Measurements from ENCODE around the gene KCNQ1. TPM values are rescaled to one million over a fixed set of nuclear protein-coding genes. Genes with fewer than 3 reads are reported as not detected.
A peak's percentile ranks its signal among the peaks of the same experiment; 100 is the strongest.

The KCNQ1 gene
- total and polyA plus RNA-seq, 9 of the 15 experiments (the other 6 are each of a cell fraction or from before 2014, with no cell fraction given), result 0.44 TPM; not detected in 8

DNA sequence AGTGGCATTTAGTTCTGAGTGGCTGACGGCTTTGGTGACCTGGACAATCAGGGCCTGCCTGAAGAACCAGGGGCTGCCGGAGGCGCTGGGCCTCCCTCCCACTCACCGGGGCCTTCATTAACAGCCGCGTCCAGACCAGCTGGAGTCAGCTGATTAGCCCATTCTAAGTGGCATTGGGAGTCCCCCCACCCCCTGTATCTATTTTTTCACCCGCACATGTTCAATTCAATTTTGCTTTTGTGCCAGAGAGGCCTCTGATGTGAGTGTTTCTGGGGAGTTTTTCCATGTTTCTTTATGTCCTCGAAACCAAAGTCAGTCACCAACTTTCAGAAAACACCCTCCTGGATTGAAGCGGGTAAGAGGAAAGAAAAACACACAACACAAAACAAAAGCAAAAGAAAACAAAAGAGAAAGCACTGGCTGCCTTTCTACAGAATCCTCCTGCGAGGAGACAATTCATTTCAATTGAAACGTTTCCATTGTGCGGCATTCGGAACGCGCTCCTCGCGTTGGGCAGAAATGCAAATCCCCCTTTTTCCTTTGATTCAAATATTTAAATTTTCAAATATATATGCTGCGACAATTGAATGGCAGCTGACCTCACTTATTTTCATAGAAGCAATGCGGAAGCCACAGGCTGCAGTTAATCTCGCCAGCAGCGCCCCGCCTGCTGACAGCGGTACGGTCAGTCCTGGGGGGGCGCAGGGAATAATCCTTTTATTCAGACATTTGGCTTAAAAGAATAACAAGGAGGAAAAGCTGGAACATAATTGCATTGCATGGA is 423.1 kb downstream of the KCNQ1 start (continued):
- TF ChIP-seq, protein P1, sequence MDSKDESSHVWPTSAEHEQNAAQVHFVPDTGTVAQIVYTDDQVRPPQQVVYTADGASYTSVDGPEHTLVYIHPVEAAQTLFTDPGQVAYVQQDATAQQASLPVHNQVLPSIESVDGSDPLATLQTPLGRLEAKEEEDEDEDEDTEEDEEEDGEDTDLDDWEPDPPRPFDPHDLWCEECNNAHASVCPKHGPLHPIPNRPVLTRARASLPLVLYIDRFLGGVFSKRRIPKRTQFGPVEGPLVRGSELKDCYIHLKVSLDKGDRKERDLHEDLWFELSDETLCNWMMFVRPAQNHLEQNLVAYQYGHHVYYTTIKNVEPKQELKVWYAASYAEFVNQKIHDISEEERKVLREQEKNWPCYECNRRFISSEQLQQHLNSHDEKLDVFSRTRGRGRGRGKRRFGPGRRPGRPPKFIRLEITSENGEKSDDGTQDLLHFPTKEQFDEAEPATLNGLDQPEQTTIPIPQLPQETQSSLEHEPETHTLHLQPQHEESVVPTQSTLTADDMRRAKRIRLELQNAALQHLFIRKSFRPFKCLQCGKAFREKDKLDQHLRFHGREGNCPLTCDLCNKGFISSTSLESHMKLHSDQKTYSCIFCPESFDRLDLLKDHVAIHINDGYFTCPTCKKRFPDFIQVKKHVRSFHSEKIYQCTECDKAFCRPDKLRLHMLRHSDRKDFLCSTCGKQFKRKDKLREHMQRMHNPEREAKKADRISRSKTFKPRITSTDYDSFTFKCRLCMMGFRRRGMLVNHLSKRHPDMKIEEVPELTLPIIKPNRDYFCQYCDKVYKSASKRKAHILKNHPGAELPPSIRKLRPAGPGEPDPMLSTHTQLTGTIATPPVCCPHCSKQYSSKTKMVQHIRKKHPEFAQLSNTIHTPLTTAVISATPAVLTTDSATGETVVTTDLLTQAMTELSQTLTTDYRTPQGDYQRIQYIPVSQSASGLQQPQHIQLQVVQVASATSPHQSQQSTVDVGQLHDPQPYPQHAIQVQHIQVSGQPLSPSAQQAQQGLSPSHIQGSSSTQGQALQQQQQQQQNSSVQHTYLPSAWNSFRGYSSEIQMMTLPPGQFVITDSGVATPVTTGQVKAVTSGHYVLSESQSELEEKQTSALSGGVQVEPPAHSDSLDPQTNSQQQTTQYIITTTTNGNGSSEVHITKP (IDR thresholded peaks at IDR 0.05; ENCODE audit: partially characterized antibody), result no peak
- TF ChIP-seq RBBP5 (IDR thresholded peaks at IDR 0.05; ENCODE audit: borderline replicate concordance, insufficient read depth, low read length, poor library complexity, severe bottlenecking) (no peak), NELFE (IDR thresholded peaks at IDR 0.05; ENCODE audit: insufficient read depth, insufficient read length) (no peak), XRCC4 (IDR thresholded peaks at IDR 0.05; ENCODE audit: extremely low read depth, insufficient read depth, insufficient read length) (no peak), RAD51 (IDR thresholded peaks at IDR 0.05; ENCODE audit: borderline replicate concordance, low read depth) (no peak), KDM1A (IDR thresholded peaks at IDR 0.05) (peak in 1 of 2 experiments; percentile 53; a peak in 1 of 4 replicates), CREB1 (IDR thresholded peaks at IDR 0.05) (no peak), CREB1 (CRISPR knock-in tag; IDR thresholded peaks at IDR 0.05) (no peak), NEUROD1 (IDR thresholded peaks at IDR 0.05; ENCODE audit: borderline replicate concordance, low read depth, low read length, partially characterized antibody) (peak; percentile 33), SP2 (IDR thresholded peaks at IDR 0.05; ENCODE audit: extremely low read depth, low read depth, low read length, poor library complexity, severe bottlenecking) (no peak), SIX5 (IDR thresholded peaks at IDR 0.05; ENCODE audit: borderline replicate concordance in 1 of 2, insufficient read depth in 1 of 2, low read depth in 1 of 2, low read length in 2 of 2) (no peak), ZKSCAN8 (CRISPR knock-in tag; IDR thresholded peaks at IDR 0.05) (0 out of 2 replicates have a peak, but pooled peaks have one; percentile 65), PRPF4 (IDR thresholded peaks at IDR 0.05; ENCODE audit: insufficient read depth, low read depth, low read length, poor library complexity, severe bottlenecking) (no peak)
- TF ChIP-seq, protein P2, sequence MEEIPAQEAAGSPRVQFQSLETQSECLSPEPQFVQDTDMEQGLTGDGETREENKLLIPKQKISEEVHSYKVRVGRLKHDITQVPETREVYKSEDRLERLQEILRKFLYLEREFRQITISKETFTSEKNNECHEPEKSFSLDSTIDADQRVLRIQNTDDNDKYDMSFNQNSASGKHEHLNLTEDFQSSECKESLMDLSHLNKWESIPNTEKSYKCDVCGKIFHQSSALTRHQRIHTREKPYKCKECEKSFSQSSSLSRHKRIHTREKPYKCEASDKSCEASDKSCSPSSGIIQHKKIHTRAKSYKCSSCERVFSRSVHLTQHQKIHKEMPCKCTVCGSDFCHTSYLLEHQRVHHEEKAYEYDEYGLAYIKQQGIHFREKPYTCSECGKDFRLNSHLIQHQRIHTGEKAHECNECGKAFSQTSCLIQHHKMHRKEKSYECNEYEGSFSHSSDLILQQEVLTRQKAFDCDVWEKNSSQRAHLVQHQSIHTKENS (CRISPR knock-in tag; IDR thresholded peaks at IDR 0.05), result no peak
- TF ChIP-seq, protein P3, sequence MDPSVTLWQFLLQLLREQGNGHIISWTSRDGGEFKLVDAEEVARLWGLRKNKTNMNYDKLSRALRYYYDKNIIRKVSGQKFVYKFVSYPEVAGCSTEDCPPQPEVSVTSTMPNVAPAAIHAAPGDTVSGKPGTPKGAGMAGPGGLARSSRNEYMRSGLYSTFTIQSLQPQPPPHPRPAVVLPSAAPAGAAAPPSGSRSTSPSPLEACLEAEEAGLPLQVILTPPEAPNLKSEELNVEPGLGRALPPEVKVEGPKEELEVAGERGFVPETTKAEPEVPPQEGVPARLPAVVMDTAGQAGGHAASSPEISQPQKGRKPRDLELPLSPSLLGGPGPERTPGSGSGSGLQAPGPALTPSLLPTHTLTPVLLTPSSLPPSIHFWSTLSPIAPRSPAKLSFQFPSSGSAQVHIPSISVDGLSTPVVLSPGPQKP (CRISPR knock-in tag; IDR thresholded peaks at IDR 0.05), result no peak
- TF ChIP-seq, protein P4, sequence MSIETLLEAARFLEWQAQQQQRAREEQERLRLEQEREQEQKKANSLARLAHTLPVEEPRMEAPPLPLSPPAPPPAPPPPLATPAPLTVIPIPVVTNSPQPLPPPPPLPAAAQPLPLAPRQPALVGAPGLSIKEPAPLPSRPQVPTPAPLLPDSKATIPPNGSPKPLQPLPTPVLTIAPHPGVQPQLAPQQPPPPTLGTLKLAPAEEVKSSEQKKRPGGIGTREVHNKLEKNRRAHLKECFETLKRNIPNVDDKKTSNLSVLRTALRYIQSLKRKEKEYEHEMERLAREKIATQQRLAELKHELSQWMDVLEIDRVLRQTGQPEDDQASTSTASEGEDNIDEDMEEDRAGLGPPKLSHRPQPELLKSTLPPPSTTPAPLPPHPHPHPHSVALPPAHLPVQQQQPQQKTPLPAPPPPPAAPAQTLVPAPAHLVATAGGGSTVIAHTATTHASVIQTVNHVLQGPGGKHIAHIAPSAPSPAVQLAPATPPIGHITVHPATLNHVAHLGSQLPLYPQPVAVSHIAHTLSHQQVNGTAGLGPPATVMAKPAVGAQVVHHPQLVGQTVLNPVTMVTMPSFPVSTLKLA (conservative IDR thresholded peaks at IDR 0.05), result peak; percentile 58 to 68; a peak in 3 of 4 replicates
